HG02852 (cell line): ENCODE data around the gene GPR78.

Source experiments
- ATAC-seq: cut with Tn5 transposase; IDR thresholded peaks from one replicate; pipeline ENCODE4 v1.9.1; 2021; ENCODE audit warnings: mild to moderate bottlenecking, moderate library complexity; ENCODE audit not compliant: unreplicated experiment

The GPR78 gene

DNA sequence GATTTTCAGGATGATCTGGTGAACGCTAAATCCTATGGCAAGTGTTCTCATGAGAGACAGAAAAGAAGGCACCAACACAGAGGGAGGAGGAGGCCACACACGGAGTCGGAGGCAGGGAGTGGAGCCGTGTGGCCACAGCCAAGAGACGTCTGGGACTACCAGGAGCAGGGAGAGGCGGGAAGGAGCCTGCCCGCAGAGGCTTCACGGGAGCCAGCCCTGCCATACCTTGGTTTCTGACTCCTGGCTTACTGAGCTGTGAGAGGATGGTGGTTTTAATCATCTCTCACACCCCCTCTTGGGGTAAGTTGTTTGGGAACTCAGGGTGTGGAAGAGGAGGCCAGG, 33.5 kb upstream of the GPR78 start:
- no peak for ATAC-seq

DNA sequence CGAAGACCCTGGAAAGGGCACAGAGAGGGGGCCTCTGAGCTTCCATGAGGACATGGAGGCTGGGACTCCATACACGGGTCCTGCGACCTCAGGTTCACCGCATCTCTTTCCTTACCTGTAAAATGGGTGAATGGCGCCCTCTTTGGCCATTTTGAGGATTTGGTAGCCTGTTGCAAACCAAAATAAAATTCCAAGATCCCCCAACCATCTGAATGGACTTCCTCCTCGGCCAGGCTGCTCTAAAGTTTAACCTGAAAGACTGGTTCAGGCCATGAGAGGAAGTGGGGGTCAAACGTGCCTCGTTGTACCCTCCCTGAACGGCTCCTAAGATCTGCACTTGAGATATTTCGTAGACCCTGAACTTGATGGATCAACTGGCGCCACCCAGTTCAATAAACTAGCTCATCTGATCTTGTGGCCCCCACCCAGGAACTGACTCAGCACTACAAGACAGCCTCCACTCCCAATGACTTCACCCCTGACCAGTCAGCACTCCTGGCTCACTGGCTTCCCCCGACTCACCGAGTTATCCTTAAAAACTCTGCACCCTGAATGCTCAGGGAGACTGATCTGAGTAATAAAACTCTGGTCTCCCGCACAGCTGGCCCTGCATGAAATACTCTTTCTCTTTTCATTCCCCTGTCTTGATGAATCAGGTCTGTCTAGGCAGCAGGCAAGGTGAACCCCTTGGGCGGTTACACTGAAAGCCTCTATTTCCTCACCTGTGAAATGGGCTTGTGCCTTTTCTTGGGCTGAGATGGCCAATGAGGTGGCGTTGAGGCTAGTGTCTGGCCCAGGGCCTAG, 32.9 kb upstream of the GPR78 start:
- no peak for ATAC-seq

DNA sequence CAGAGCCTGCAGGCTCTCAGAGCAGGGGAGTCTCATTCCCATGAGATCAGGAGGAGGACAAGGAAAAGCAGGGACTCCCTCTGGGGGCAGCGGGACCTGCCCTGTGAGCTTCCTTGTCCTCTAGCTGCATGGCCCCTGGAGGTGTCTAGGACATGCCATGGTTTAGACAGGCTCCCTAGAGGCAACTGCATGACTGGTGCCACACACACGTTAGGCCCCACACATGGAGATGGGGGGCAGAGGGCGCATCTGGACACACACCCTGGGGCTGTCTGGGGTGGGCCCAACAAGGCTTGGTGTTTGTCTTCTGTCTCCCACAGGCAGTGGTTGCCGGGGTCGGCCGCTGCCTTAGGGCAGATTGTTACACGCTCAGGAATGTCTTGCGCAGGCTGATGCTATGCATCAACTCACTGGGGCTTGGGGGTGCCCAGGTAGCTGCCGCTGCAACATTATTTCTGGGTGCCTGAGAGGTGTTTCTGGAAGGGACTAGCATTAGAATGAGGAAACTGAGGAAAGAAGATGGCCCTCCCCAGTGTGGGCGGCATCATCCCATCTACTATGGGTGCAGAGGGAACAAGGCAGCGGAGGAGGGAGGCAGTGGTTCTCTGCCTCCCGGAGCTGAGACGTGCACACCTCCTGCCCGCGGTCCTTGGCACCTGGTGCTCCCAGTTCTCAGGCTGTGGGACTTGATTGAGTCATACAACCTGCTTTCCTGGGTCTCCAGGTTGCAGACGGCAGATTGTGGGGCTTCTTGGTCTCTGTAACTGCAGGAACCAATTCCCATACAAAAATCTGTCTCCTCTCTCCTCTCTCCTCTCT, 32.1 kb upstream of the GPR78 start:
- no peak for ATAC-seq

DNA sequence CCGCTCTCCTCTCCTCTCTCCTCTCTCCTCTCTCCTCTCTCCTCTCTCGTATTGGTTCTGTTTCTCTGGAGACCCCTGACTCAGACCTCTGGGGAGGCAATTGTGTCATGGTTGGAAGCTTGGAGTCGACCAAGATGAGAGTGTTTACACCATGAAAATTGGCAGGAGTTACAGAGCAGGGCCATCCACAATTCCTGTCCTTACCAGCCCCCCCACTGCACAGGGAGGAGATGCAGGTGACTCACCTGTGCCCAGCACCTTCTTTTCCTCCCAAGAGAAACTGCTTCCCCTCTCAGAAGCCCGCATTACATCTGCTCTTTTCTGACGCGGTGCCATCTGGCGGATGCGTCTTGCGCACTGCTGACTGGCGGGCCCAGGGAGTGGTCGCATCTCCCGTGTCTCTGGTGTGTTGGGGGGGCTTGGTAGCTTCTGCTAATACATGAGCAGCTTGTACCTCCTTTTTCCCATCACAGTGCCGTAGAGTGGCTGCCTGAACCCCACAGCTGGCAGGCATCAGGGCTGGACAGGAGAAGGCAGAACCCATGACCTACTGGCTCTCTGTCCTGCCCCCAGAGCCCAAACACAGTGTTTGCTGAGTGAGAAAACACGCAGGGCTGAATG, 31.4 kb upstream of the GPR78 start:
- ATAC-seq, result no peak

DNA sequence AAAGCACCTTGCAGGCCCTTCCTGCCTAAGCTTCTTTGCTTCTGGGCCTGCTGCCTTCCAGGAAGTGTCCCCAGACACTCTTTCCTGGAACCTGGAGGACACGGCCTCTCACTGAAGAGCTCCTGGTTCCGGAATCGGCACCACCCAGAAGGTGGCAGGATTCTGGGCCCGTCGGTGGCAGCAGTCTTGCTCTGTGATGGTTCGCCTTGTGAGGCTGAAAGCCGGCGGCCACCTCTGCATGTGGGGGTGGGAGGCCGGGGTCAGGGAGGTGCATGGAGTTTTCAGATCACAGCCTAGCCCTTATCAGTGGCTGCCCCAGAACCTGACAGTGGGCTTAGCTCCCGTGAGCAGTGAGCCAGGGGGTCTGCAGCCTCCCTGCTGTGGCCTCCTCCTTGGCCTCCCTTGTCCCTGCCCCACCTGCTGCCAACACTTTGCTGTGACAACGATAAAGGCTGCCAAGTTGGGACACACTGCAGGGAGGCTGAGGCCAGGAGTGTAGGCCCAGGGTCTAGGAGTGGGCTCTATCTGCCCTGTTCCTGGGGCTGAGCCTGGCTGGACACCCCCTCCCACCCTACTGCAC, 30.8 kb upstream of the GPR78 start:
- ATAC-seq, result no peak

DNA sequence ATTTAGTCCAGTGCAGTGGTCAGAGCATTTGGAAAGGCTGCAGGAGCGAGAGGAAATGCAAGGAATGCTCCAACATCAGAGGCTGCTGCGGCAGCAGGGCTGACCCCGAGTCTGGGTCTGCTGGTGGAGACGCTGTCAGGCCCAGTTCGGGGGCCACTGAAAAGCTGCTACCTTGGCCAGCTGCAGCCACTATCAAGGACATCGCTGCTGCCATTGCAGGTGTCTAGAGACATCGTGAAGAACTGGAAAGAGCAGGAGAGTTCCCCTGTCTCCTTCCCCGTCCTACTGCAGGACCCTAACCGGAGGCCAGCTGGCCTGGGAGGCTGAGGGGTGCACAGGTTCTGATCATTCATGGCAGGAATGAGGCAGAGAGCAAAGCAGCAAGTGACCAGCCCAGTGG, 29.5 kb upstream of the GPR78 start:
- ATAC-seq, result no peak

DNA sequence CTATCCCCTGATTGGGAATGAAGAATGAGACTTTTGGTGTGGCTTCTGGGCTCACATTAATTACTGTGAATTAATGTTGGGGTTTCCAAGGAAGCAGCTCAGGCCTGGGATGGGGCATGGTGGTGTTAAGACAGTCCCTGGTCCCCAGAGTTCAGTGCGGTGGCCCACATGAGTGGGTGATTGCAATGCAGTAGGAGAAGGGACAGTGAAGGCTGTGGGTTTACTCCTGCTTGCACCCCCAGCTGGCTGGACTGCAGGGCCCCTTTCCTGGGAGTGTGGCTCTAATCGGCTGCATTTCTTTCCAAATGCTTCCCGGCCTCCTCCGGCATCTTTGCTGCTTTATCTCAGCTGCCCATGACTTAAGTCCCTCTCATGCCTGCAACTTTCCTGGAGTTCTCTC, 28.2 kb upstream of the GPR78 start:
- no peak for ATAC-seq

DNA sequence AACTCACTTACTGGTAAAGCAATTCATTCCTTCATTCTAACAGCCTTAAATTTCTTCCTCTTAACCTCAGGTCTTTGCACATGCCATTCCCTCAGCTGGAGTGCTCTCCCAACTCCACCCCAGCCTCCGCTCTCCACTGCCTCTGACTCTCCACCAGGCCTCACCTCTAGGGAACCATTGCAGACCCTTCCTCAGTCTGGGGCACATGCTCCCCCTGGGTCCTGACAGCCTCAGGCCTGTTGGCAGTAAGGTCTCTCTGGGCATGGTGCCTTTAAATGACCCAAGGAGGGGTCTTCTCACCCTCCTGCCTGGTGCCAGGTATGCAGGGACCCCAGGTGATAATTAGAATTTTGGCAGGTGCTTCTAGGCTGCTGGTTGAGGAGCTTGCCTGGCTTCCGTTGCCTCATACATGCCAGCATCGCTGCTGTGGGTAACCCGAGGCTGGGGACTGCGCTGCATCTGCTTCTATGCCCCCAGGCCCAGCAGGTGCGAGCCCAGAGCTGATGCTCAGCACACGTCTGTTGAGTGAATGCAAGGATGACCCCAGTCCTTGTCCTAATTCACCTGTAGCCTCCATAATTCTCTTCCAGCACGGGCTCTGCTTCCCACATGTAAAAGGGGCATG, 27.5 kb upstream of the GPR78 start:
- ATAC-seq, result no peak

DNA sequence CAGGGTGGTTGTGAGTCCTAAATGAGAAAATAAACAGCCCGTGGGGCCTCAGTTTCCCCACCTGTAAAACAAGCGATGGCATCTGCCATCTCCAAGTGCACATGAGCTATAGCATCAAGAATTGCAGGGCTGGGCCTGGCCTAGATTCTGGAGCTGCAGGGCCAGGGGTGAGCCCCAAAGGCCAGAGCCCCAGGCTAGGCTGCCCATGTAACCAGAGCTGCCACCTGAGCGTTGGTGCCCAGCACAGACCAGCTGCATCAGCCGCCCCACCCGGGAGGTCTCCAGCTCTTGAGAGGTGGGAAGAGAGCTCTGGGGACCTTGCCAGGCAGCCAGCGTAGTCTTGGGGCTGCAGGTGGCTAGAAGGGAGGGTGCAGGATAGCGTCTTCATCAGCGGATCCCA, 27.0 kb upstream of the GPR78 start:
- no peak for ATAC-seq

DNA sequence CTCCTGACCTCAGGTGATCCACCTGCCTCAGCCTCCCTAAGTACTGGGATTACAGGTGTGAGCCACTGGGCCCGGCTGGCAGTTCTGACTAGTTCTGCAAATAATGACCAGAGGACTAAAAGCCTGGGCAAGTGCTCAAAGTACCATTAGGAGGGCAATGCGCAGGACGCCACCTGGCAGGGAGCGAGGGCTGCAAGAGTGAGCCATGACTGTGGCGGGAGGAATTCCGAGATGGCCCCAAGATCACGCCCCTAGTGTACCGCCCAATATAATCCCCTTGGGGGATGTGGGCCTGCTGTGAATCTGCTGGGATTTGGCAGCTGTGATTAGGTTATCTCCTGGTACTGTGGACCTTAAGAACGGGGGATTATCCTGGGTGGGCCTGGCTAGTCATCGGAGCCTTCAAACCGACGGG, 26.2 kb upstream of the GPR78 start:
- no peak for ATAC-seq

DNA sequence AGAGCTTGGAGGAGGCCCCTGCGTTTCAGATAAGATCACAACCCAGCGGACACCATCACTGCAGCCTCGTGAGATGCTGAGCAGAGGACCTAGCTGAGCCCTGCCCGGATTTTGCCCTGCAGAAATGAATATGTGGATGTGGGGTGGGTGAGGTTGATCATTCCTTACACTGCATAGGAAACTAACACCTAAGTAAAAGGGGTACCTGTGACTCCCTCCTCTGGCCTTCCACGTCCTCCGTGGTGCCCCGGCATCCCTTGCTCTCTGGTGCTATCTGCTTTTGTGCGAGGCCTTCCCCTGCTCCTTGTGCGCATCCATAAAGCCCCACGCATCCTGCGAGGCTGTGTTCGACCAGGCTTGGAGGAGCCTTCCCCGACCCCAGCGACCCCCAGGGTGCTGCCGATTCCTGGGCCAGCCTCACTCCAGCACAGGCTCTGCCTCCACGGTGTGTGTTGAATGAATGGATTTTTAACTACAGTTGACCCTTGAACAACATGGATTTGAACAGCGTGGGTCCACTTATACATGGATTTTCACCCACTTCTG, 25.6 kb upstream of the GPR78 start:
- no peak for ATAC-seq

DNA sequence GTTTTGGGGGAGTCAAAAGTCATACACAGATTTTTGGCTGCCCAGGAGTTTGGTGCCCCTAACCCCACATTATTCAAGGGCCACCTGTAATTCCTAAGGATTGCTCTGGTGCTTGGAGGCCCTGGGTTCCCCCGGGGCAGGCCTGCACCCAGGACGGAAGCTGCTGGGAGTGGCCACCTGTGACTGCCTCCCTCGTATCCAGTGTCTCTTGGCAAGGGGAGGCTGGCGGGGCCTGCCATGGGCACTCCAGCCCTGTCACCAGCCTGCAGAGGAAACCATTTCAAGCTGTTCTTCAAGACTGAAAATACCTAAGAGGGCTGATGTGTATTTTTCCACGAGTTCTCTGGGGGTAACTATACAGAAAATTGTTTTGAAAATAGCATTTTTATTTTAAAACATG, 24.5 kb upstream of the GPR78 start:
- no peak for ATAC-seq

DNA sequence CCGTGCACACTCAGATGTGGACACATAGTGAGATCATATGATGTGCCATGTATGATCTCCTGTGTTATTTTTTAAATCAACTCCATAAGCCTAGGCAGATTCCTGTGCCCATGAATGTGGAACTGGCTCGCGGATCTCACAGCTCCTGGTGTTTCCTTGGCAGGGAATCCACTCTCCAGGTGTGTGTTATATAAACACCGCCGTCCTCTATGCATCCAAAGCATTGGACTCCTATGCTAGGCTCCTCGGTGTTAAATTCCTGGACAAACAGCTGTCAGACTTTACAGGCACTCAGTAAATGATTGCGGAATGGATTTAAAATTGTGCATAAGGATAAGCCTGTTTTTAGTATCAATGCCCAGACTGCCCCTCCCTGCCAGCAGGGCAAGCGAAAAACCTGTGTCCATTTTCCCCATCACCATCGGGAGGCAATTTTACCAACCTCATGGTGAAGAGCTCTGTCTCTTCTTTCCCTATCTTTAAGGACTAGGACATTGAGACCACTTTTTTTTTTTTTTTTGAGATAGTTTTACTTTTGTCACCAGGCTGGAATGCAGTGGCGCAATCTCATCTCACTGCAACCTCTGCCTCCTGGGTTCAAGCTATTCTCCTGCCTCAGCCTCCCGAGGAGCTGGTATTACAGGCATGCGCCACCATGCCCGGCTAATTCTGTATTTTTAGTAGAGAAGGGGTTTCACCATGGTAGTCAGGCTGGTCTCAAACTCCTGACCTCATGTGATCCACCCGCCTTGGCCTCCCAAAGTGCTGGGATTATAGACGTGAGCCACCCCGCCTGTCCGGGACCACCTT, 23.6 kb upstream of the GPR78 start:
- no peak for ATAC-seq

DNA sequence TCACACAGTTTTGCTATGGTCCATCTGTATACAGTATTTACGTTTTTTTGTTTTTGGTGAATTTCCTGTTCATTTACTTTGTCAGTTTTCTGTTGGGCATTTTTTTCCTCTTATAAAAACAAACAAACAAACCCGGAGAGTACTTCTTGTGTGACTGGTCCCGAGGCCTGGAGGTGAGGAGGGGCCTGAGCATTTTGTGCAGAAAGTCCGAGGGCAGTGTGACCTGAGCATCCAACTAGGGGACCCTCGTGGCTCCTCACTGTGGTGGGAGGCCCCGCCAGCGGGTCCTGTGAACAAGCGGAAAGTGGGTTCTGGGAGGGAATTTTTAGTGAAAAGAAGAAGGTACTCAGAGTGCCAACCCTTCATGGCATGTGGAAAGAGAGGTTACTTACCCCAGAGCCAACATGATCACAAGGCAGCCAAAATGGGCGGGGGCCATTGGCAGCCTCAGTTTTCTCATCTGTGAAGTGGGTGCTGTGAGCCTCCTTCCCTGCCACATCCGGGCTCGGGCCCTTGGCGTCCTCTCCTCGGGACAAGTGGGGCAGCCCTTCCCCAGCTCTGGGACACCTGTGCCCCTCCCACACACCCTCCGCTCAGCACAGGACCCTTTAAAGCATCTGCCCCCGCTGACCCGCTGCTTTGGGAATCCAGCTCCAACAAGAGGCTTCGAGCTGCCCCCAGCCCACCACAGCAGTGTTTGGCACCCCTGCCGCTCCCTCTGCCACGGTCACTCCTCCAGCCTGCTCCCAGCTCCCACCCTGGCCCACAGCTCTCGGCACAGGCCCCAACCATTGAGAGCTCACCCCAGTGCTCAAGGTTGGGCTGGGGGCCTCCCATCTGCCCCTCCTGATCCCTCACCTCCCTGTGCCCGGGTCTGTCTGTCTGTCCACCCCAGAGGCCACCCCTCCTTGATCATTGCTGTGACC, 22.8 kb upstream of the GPR78 start:
- no peak for ATAC-seq

DNA sequence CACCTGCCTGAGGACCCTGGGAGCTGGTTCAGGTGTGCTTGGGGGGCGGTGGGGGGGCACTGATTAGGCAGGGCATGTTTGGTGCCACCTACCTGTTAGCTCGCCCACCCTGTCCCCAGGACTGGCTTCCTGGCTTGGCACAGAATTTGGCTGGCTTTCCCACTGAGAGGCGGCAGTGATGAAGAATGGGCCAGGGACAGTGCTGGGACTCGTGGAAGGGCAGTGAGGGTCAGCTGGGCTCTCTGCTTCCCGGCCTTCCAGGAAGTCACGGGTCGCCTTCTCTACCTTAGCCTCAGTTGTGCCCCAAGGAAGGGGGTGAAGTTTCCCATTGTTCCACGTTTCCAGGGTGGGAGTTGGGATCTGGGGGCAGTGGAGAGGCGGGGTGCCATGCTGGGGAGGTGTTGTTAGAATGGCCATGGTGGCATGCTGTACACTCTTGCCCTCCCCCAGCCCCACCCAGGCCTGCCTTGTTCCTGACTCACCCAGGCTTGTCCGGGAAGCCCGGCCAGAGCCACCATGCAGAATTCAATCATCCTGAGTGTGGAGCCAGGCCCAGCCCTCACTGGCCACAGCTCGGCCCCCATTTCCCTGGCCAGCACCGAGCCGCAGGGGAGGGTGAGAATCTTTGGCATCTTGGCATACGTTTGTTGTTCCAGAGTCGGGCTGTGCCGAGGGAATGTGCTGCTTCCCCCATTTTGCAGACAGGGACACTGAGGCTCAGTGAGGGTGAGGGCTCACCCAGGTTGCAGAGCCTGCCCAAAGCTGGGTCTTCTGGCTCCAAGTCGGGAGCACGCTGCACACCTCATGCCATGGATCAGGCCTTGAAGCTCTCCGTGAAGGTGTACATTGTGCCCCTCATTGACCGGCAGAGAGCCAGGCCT, 21.9 kb upstream of the GPR78 start:
- ATAC-seq, result no peak

DNA sequence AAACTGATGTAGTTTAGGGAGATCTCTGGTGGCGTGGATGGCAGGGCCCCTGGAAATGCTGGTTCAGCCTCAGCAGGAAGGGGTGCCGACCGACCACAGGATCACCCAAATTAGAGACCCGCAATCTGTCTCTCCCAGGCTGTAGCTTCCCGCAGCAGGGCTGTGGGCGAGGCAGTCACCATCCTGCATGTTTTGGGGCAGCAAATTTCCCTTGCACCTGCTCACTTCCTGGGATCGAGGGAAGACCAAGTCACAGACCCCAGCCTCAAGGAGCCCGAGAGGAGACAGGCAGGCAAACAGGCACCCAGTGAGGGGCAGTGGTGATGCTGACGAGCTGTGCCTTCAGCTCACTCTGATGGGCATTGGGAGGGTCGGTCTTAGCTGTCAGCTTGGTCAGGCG, 21.2 kb upstream of the GPR78 start:
- ATAC-seq, result no peak

DNA sequence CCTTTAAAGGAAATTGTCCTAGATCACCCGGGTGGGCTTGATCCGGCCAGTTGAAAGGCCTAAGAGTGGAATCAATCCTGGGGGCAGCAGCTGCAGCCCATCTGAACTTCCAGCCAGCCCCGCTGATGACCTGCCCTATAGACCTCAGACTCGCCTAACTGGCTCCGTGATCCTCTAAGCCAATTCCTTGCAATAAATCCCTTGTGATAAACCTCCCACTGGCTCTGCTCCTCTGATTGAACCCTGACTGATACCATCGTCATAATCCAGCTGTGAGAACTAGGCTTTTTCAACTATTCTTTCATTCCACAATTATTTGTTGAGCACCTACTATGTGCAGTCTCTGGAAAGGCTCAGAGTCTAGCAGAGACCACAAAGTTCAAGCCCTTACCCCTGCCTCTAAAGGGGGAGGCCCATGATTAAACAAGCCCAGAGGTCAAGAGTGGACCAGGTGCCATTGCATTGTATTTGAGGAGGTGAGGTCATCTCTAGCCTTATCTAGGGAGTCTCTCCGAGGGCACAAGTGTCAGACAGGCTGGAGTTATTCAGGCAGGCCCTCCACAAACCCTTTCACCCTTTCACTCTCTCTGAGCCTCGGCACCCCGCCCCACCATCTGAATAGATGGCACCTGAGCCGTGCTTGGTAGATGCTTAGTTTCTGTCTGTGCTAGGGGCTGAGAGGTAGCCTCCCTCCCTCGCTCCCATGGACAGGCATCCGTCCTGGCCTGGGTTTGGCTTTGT, 20.5 kb upstream of the GPR78 start:
- no peak for ATAC-seq
